Mucosa of stomach (tissue), 1 donor: ENCODE measurements around the gene PKNOX2.

Experiments
- H3K27me3 ChIP-seq: one replicate; pipeline ENCODE4 v1.7.0; 2013; ENCODE audit warnings: mild to moderate bottlenecking, low read length; ENCODE audit not compliant: control insufficient read depth, insufficient read depth
- H3K36me3 ChIP-seq: one replicate; pipeline ENCODE4 v1.7.0; 2013; ENCODE audit warnings: low read length; ENCODE audit not compliant: control insufficient read depth, insufficient read depth
- H3K4me1 ChIP-seq: one replicate; pipeline ENCODE4 v1.7.0; 2013; ENCODE audit warnings: mild to moderate bottlenecking, low read length; ENCODE audit not compliant: control insufficient read depth, insufficient read depth
- H3K4me3 ChIP-seq: one replicate; pipeline ENCODE4 v1.7.0; 2013; ENCODE audit warnings: low read length
- H3K9ac ChIP-seq: one replicate; pipeline ENCODE4 v1.7.0; 2013; ENCODE audit warnings: mild to moderate bottlenecking, low read length, moderate library complexity
- H3K9me3 ChIP-seq: one replicate; pipeline ENCODE4 v1.7.0; 2013; ENCODE audit warnings: mild to moderate bottlenecking, low read length, moderate library complexity; ENCODE audit not compliant: control insufficient read depth
- donor health status: Pancreatic carcinoma.

The PKNOX2 gene

GRCh38 chr11:125167954-125168835 lies 3.6 kb downstream of the PKNOX2 start:
- H3K4me3 ChIP-seq = no peak overlapping the region
- peaks cover 11% of the 10 kb centered on the region for H3K4me1 ChIP-seq
- no peaks in the 10 kb centered on the region for H3K36me3 ChIP-seq
- H3K27me3 ChIP-seq = peaks cover 48% of the 10 kb centered on the region
- H3K9me3 ChIP-seq = no peaks in the 10 kb centered on the region
- no peak overlapping the region for H3K9ac ChIP-seq

GRCh38 chr11:125168918-125169456 lies 4.4 kb downstream of the PKNOX2 start:
- H3K9ac ChIP-seq = no peak overlapping the region
- H3K4me3 ChIP-seq = no peak overlapping the region

GRCh38 chr11:125170001-125170509 lies 5.5 kb downstream of the PKNOX2 start:
- peaks cover 11% of the 10 kb centered on the region for H3K4me1 ChIP-seq
- no peak overlapping the region for H3K4me3 ChIP-seq
- no peaks in the 10 kb centered on the region for H3K36me3 ChIP-seq
- H3K27me3 ChIP-seq = peaks cover 37% of the 10 kb centered on the region
- no peaks in the 10 kb centered on the region for H3K9me3 ChIP-seq
- H3K9ac ChIP-seq = no peak overlapping the region

More at GRCh38 chr11:125168918-125169456, 4.4 kb downstream of the PKNOX2 start:
- no peaks in the 10 kb centered on the region for H3K9me3 ChIP-seq
- peaks cover 11% of the 10 kb centered on the region for H3K4me1 ChIP-seq
- H3K36me3 ChIP-seq = no peaks in the 10 kb centered on the region
- peaks cover 40% of the 10 kb centered on the region for H3K27me3 ChIP-seq

- H3K27me3 ChIP-seq = peaks cover 32% of the 10 kb centered on the region
- no peak overlapping the region for H3K4me3 ChIP-seq
- H3K9ac ChIP-seq = no peak overlapping the region
- no peaks in the 10 kb centered on the region for H3K9me3 ChIP-seq
- peaks cover 8% of the 10 kb centered on the region for H3K4me1 ChIP-seq
- no peaks in the 10 kb centered on the region for H3K36me3 ChIP-seq
Measured at GRCh38 chr11:125170510-125171031, 6.0 kb downstream of the PKNOX2 start.

- Histone ChIP-seq H3K9me3 (no peaks in the 10 kb centered on the region), H3K9ac (no peak overlapping the region), H3K4me1 (no peaks in the 10 kb centered on the region), H3K4me3 (no peak overlapping the region), H3K36me3 (no peaks in the 10 kb centered on the region), H3K27me3 (peaks cover 18% of the 10 kb centered on the region)
Measured at GRCh38 chr11:125171974-125172373, 7.4 kb downstream of the PKNOX2 start.

- H3K36me3 ChIP-seq = no peaks in the 10 kb centered on the region
- no peaks in the 10 kb centered on the region for H3K9me3 ChIP-seq
- no peak overlapping the region for H3K9ac ChIP-seq
- H3K4me3 ChIP-seq = no peak overlapping the region
- peaks cover 13% of the 10 kb centered on the region for H3K27me3 ChIP-seq
- no peaks in the 10 kb centered on the region for H3K4me1 ChIP-seq
Measured at GRCh38 chr11:125173027-125173426, 8.5 kb downstream of the PKNOX2 start.

- Histone ChIP-seq H3K4me1 (no peaks in the 10 kb centered on the region), H3K9me3 (no peaks in the 10 kb centered on the region), H3K9ac (no peak overlapping the region), H3K4me3 (no peak overlapping the region), H3K27me3 (peaks cover 9% of the 10 kb centered on the region), H3K36me3 (no peaks in the 10 kb centered on the region)
Measured at GRCh38 chr11:125173556-125173955, 9.0 kb downstream of the PKNOX2 start.

- H3K4me1 ChIP-seq = no peaks in the 10 kb centered on the region
Measured at GRCh38 chr11:125174057-125174456, 9.5 kb downstream of the PKNOX2 start.

GRCh38 chr11:125174686-125175085 lies 10.1 kb downstream of the PKNOX2 start:
- no peaks in the 10 kb centered on the region for H3K9me3 ChIP-seq
- no peaks in the 10 kb centered on the region for H3K4me1 ChIP-seq
- no peak overlapping the region for H3K9ac ChIP-seq
- H3K36me3 ChIP-seq = no peaks in the 10 kb centered on the region
- peaks cover 12% of the 10 kb centered on the region for H3K27me3 ChIP-seq
- no peak overlapping the region for H3K4me3 ChIP-seq

More at GRCh38 chr11:125174057-125174456, 9.5 kb downstream of the PKNOX2 start:
- H3K9me3 ChIP-seq = no peaks in the 10 kb centered on the region
- no peak overlapping the region for H3K4me3 ChIP-seq
- no peaks in the 10 kb centered on the region for H3K36me3 ChIP-seq
- H3K9ac ChIP-seq = no peak overlapping the region
- peaks cover 9% of the 10 kb centered on the region for H3K27me3 ChIP-seq

GRCh38 chr11:125175166-125175565 lies 10.6 kb downstream of the PKNOX2 start:
- no peaks in the 10 kb centered on the region for H3K9me3 ChIP-seq
- H3K9ac ChIP-seq = no peak overlapping the region
- peaks cover 4% of the 10 kb centered on the region for H3K4me1 ChIP-seq
- H3K27me3 ChIP-seq = peaks cover 12% of the 10 kb centered on the region
- H3K4me3 ChIP-seq = no peak overlapping the region
- no peaks in the 10 kb centered on the region for H3K36me3 ChIP-seq

GRCh38 chr11:125175896-125176575 lies 11.5 kb downstream of the PKNOX2 start:
- no peaks in the 10 kb centered on the region for H3K36me3 ChIP-seq
- H3K4me1 ChIP-seq = peaks cover 9% of the 10 kb centered on the region
- no peak overlapping the region for H3K9ac ChIP-seq
- H3K27me3 ChIP-seq = peaks cover 8% of the 10 kb centered on the region
- H3K4me3 ChIP-seq = no peak overlapping the region
- H3K9me3 ChIP-seq = no peaks in the 10 kb centered on the region

GRCh38 chr11:125176866-125177265 lies 12.3 kb downstream of the PKNOX2 start:
- Histone ChIP-seq H3K4me1 (peaks cover 9% of the 10 kb centered on the region), H3K27me3 (peaks cover 8% of the 10 kb centered on the region)

More at GRCh38 chr11:125176866-125177265, 12.3 kb downstream of the PKNOX2 start:
- Histone ChIP-seq H3K9me3 (no peaks in the 10 kb centered on the region), H3K4me3 (no peak overlapping the region), H3K36me3 (no peaks in the 10 kb centered on the region), H3K9ac (no peak overlapping the region)
